HL-60 (cell line): ENCODE results near the gene SPOP.

Source experiments
- DNase-seq, 2 experiments: peaks; one replicate each; pipeline ENCODE4 v3.0.0-alpha.2; 2010 to 2020; ENCODE audit warnings: low read depth in 1 of 2, low spot score in 1 of 2
- H3K27ac ChIP-seq: fragments of 250-450 bp; sonication (Bioruptor Pico); replicated peaks from 2 replicates; pipeline ENCODE4 v1.5.1; 2020; ENCODE audit warnings: mild to moderate bottlenecking, moderate library complexity
- H3K27me3 ChIP-seq: fragments of 250-450 bp; sonication (Bioruptor Pico); 2 replicates; pipeline ENCODE4 v1.5.1; 2021; ENCODE audit warnings: mild to moderate bottlenecking, moderate library complexity; ENCODE audit not compliant: insufficient read depth, poor library complexity, severe bottlenecking
- H3K4me3 ChIP-seq: replicated peaks from 2 replicates; pipeline ENCODE4 v1.5.1; 2011; ENCODE audit warnings: mild to moderate bottlenecking, control low read depth, low read length; ENCODE audit not compliant: insufficient read depth
- GABPA ChIP-seq: IDR thresholded peaks from 2 replicates; pipeline ENCODE4 v1.6.1; 2012; ENCODE audit warnings: low read depth
- POLR2AphosphoS5 ChIP-seq: IDR thresholded peaks from 2 replicates; pipeline ENCODE4 v1.6.1; 2012; ENCODE audit warnings: low read depth
- SPI1 ChIP-seq: IDR thresholded peaks from 2 replicates; pipeline ENCODE4 v1.6.1; 2012; ENCODE audit warnings: low read depth, mild to moderate bottlenecking, borderline replicate concordance
- TF ChIP-seq, protein P1 (sequence below): IDR thresholded peaks from one replicate; pipeline ENCODE4 v1.5.1; 2011; ENCODE audit warnings: low read length, control low read depth, inconsistent platforms; ENCODE audit not compliant: insufficient read depth
- TF ChIP-seq, protein P2 (sequence below): IDR thresholded peaks from 2 replicates; pipeline ENCODE4 v1.6.1; 2012; ENCODE audit warnings: low read depth; ENCODE audit not compliant: insufficient replicate concordance

The SPOP gene

DNA sequence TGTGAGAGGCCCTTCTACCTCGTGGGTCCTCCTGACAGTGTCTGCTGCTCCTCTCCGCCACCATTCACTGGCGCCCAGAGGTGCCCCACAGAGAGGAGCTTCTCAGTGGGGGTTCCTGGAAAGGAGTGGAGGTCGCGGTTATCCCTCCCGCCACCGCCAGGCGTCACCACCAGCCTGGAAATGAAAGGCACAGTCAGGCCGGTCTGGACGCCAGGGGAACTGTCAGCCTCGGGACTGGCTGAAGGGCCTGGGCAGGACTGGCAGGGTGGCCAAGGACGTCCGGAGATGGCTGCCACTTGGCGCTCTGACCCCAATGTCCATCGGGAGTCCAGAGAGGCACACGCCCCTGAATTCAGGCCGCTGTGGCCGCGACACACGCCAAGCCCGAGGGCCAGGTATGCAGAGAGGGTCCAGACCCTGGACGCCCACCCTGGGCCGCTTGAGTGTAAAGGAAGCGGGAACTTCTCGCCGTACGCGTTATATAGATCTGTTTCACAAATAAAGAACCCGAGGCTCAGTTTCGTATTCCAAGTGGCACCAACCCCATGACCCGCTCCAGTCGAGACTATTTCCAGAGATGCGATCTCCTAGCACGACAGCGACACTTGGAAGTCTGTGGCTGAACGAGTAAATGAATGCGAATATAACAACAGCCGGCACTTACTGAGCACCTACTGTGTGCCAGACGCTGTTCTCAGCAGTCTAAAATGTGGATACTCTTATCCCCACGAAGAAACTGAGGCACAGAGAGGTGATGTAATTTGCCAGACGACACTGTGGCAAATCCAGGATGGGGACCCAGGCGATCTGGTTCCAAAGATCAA, 109.8 kb downstream of the SPOP start:
- TF ChIP-seq, protein P1, sequence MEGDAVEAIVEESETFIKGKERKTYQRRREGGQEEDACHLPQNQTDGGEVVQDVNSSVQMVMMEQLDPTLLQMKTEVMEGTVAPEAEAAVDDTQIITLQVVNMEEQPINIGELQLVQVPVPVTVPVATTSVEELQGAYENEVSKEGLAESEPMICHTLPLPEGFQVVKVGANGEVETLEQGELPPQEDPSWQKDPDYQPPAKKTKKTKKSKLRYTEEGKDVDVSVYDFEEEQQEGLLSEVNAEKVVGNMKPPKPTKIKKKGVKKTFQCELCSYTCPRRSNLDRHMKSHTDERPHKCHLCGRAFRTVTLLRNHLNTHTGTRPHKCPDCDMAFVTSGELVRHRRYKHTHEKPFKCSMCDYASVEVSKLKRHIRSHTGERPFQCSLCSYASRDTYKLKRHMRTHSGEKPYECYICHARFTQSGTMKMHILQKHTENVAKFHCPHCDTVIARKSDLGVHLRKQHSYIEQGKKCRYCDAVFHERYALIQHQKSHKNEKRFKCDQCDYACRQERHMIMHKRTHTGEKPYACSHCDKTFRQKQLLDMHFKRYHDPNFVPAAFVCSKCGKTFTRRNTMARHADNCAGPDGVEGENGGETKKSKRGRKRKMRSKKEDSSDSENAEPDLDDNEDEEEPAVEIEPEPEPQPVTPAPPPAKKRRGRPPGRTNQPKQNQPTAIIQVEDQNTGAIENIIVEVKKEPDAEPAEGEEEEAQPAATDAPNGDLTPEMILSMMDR = peak; percentile 66
- no peak for TF ChIP-seq POLR2AphosphoS5
- Histone ChIP-seq H3K27me3 (peaks cover 23% of the 10 kb centered on the region), H3K4me3 (peak overlapping the region; percentile 37), H3K27ac (no peak overlapping the region)
- peak in 1 of 2 experiments; percentile 85 for DNase-seq

DNA sequence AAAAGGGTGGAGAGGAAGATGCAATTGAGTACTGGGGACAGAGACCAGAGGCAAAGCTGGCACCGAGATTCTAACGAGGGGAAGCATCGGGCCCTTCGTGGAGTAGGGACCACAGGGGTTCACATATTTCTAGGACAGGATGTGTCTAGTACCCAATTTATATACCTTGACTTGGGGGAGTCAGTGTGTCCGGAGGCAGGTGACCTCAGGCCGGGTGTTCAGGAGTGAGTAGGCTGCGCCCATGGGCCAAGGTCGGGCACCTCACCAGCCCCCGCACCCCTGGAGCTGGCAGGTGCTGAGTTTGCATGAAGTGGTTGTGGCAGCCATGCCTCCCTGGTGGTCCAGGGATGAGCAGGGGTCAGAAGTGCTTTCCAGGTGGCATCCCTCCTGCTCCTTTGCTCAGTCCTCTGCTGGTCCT, 110.8 kb downstream of the SPOP start:
- TF ChIP-seq SPI1 (no peak), GABPA (no peak), POLR2AphosphoS5 (no peak)
- TF ChIP-seq, protein P2, sequence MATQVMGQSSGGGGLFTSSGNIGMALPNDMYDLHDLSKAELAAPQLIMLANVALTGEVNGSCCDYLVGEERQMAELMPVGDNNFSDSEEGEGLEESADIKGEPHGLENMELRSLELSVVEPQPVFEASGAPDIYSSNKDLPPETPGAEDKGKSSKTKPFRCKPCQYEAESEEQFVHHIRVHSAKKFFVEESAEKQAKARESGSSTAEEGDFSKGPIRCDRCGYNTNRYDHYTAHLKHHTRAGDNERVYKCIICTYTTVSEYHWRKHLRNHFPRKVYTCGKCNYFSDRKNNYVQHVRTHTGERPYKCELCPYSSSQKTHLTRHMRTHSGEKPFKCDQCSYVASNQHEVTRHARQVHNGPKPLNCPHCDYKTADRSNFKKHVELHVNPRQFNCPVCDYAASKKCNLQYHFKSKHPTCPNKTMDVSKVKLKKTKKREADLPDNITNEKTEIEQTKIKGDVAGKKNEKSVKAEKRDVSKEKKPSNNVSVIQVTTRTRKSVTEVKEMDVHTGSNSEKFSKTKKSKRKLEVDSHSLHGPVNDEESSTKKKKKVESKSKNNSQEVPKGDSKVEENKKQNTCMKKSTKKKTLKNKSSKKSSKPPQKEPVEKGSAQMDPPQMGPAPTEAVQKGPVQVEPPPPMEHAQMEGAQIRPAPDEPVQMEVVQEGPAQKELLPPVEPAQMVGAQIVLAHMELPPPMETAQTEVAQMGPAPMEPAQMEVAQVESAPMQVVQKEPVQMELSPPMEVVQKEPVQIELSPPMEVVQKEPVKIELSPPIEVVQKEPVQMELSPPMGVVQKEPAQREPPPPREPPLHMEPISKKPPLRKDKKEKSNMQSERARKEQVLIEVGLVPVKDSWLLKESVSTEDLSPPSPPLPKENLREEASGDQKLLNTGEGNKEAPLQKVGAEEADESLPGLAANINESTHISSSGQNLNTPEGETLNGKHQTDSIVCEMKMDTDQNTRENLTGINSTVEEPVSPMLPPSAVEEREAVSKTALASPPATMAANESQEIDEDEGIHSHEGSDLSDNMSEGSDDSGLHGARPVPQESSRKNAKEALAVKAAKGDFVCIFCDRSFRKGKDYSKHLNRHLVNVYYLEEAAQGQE = no peak
- TF ChIP-seq, protein P1 = no peak

DNA sequence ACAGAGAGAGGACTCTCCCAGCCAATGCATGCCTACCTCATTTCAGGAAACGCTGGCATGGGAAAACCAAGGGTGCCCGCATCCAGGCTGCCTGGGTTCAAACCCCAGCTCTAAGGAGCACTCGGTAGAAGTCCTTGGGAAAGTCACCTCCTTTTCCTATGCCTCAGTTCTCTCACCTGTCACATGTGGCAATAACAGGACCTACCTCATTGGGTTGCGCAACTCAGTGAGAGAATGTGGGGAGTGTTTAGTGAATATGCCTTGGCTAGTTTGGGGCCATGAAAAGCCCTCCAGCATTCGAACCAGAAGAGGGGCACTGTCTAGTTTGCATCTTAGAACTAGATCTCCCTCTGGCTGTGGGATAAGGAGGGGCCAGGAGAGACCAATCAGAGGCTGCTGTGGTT, 111.2 kb downstream of the SPOP start:
- H3K27ac ChIP-seq = no peak overlapping the region
- H3K27me3 ChIP-seq = peaks cover 17% of the 10 kb centered on the region
- no peak for DNase-seq
- H3K4me3 ChIP-seq = no peak overlapping the region
- no peak for TF ChIP-seq SPI1

More for the DNA sequence above, 110.8 kb downstream of the SPOP start:
- DNase-seq = no peak
- Histone ChIP-seq H3K27me3 (peaks cover 21% of the 10 kb centered on the region), H3K4me3 (no peak overlapping the region), H3K27ac (no peak overlapping the region)

DNA sequence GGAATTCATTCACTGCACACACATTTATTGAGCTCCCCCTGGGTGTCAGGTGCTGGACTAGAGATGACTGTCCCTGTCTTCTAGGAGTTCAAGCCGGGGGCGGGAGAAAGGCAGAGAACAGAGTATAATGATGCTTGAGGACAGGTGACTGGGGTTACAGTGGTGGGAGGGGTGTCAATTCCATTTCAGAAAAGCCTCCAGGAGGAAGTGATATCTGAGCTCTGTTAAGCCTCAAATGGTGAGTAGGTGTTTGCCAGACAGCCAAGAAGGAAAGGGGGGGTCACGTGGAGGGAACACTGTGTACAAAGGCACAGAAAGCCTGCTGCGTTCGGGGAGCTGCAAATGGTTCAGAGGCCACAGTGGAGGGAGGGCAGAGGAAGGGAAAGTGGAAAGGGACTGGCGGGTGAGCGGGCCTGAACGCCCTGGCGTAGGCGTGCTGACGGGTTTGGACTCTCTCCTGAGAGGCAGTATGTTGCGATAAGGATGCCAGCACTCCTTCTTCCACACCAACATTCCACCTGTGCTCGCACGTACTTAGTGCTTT, 111.9 kb downstream of the SPOP start:
- H3K27me3 ChIP-seq = peaks cover 17% of the 10 kb centered on the region
- H3K27ac ChIP-seq = no peak overlapping the region
- TF ChIP-seq POLR2AphosphoS5 (no peak), SPI1 (no peak), GABPA (no peak)
- TF ChIP-seq, protein P1 = no peak
- TF ChIP-seq, protein P2 = no peak
- H3K4me3 ChIP-seq = no peak overlapping the region
- DNase-seq = no peak
